ENCODE results near the gene EPB41L5.

DNA sequence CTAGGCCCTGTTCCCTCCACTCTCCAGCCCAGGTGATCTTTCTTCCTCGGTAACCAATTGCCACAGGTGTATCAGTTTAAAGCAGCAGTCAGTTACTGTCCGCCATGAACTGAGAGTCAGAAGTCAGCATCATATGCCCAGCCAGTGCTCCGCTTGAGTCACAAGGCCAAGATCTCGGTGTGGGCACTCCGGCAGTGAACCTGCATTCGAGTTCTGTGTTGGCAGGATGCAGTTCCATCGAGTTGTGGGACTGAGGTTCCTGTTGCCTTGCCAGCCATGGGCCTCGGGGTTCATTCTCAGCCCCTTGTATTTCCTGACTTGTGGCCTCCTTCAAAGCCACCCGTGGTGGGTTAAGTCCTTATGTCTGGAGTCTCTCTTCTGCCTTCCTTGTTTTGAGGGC, 213.4 kb downstream of the EPB41L5 start:
- TF ChIP-seq, protein P1, sequence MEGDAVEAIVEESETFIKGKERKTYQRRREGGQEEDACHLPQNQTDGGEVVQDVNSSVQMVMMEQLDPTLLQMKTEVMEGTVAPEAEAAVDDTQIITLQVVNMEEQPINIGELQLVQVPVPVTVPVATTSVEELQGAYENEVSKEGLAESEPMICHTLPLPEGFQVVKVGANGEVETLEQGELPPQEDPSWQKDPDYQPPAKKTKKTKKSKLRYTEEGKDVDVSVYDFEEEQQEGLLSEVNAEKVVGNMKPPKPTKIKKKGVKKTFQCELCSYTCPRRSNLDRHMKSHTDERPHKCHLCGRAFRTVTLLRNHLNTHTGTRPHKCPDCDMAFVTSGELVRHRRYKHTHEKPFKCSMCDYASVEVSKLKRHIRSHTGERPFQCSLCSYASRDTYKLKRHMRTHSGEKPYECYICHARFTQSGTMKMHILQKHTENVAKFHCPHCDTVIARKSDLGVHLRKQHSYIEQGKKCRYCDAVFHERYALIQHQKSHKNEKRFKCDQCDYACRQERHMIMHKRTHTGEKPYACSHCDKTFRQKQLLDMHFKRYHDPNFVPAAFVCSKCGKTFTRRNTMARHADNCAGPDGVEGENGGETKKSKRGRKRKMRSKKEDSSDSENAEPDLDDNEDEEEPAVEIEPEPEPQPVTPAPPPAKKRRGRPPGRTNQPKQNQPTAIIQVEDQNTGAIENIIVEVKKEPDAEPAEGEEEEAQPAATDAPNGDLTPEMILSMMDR (IDR thresholded peaks at IDR 0.05): no peak
- no peak for TF ChIP-seq POLR2A (IDR thresholded peaks at IDR 0.05)
